ENCODE measurements around the gene TRIP10. TPM values are rescaled to one million over a fixed set of nuclear protein-coding genes. Genes with fewer than 3 reads are reported as not detected.

Gene TRIP10
- total and polyA plus RNA-seq, 2 of the 13 experiments (the other 11 are each of a cell fraction or from before 2014, with no cell fraction given), result 32.5 to 33.2 TPM

- TF ChIP-seq, protein P1, sequence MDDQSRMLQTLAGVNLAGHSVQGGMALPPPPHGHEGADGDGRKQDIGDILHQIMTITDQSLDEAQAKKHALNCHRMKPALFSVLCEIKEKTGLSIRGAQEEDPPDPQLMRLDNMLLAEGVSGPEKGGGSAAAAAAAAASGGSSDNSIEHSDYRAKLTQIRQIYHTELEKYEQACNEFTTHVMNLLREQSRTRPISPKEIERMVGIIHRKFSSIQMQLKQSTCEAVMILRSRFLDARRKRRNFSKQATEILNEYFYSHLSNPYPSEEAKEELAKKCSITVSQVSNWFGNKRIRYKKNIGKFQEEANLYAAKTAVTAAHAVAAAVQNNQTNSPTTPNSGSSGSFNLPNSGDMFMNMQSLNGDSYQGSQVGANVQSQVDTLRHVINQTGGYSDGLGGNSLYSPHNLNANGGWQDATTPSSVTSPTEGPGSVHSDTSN (CRISPR knock-in tag; IDR thresholded peaks at IDR 0.05; ENCODE audit: borderline replicate concordance), result no peak
- TF ChIP-seq ATF5 (CRISPR knock-in tag; IDR thresholded peaks at IDR 0.05; ENCODE audit: low read depth) (no peak), NRL (CRISPR knock-in tag; IDR thresholded peaks at IDR 0.05; ENCODE audit: borderline replicate concordance) (peak; percentile 21), ZNF546 (CRISPR knock-in tag; conservative IDR thresholded peaks at IDR 0.05) (no peak), SRSF1 (optimal IDR thresholded peaks at IDR 0.05; ENCODE audit: low read depth, low read length) (peak; percentile 47), NONO (IDR thresholded peaks at IDR 0.05) (no peak), NONO (CRISPR knock-in tag; conservative IDR thresholded peaks at IDR 0.05) (peak; percentile 75; the same call in 1 of the 2 replicates), TOE1 (CRISPR knock-in tag; IDR thresholded peaks at IDR 0.05) (no peak), ZBTB7A (CRISPR knock-in tag; IDR thresholded peaks at IDR 0.05) (peak; percentile 80), ZBTB4 (CRISPR knock-in tag; IDR thresholded peaks at IDR 0.05; ENCODE audit: borderline replicate concordance) (peak; percentile 97; the same call in 1 of the 2 replicates), SRSF9 (IDR thresholded peaks at IDR 0.05; ENCODE audit: borderline replicate concordance, insufficient read depth, low read depth, low read length, poor library complexity, severe bottlenecking) (no peak), PHF21A (CRISPR knock-in tag; IDR thresholded peaks at IDR 0.05) (peak; percentile 25; the same call in 1 of the 2 replicates), ZNF543 (CRISPR knock-in tag; IDR thresholded peaks at IDR 0.05) (no peak), ZNF441 (CRISPR knock-in tag; IDR thresholded peaks at IDR 0.05; ENCODE audit: borderline replicate concordance) (no peak), ZBTB21 (CRISPR knock-in tag; IDR thresholded peaks at IDR 0.05) (no peak), HDAC2 (CRISPR knock-in tag; IDR thresholded peaks at IDR 0.05) (no peak), ZNF512 (CRISPR knock-in tag; IDR thresholded peaks at IDR 0.05) (no peak), THYN1 (CRISPR knock-in tag; IDR thresholded peaks at IDR 0.05; ENCODE audit: borderline replicate concordance, low read depth) (no peak), ZNF326 (CRISPR knock-in tag; IDR thresholded peaks at IDR 0.05; ENCODE audit: borderline replicate concordance) (no peak)
- TF ChIP-seq, protein P2, sequence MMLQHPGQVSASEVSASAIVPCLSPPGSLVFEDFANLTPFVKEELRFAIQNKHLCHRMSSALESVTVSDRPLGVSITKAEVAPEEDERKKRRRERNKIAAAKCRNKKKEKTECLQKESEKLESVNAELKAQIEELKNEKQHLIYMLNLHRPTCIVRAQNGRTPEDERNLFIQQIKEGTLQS (CRISPR knock-in tag; IDR thresholded peaks at IDR 0.05), result no peak
Measured at GRCh38 chr19:6729573-6730152, 9.8 kb upstream of the TRIP10 start (continued).

Data from HepG2 (cell line).